HepG2 (cell line): ENCODE data around the gene TUBGCP4. TPM values are rescaled to one million over a fixed set of nuclear protein-coding genes. Genes with fewer than 3 reads are reported as not detected.

Source experiments
- ATF3 ChIP-seq: sonication (generic); formaldehyde crosslinking; IDR thresholded peaks from 2 replicates; pipeline ENCODE4 v1.4.0; 2020; ENCODE audit warnings: missing genetic modification reagents
- CREB1 ChIP-seq, 2 experiments: fragments of 450-650 bp in 1 of 2; IDR thresholded peaks; 2 replicates each; pipeline ENCODE4 v1.6.1; 2016 to 2017; ENCODE audit warnings: control low read depth in 1 of 2, mild to moderate bottlenecking in 1 of 2, missing compliant biosample characterization in 1 of 2, missing genetic modification characterization in 1 of 2
- CREBL2 ChIP-seq: sonication (generic); formaldehyde crosslinking; IDR thresholded peaks from 2 replicates; pipeline ENCODE4 v1.8.1; 2023; ENCODE audit warnings: missing genetic modification reagents, mild to moderate bottlenecking, borderline replicate concordance
- FOXP1 ChIP-seq, 2 experiments: fragments of 450-650 bp in 1 of 2; IDR thresholded peaks; 2 replicates each; pipeline ENCODE4 v1.6.1; 2017 to 2018; ENCODE audit warnings: antibody characterized with exemption in 1 of 2
- RORA ChIP-seq: sonication (generic); formaldehyde crosslinking; IDR thresholded peaks from 2 replicates; pipeline ENCODE4 v1.5.0; 2020; ENCODE audit warnings: mild to moderate bottlenecking, missing genetic modification reagents, moderate library complexity
- ZNF317 ChIP-seq: sonication (generic); formaldehyde crosslinking; IDR thresholded peaks from 2 replicates; pipeline ENCODE4 v1.5.0; 2020; ENCODE audit warnings: mild to moderate bottlenecking, missing genetic modification reagents
- ZNF367 ChIP-seq: sonication (generic); formaldehyde crosslinking; IDR thresholded peaks from 2 replicates; pipeline ENCODE4 v1.4.0; 2020; ENCODE audit warnings: missing genetic modification reagents, borderline replicate concordance
- polyA plus RNA-seq, 8 experiments: library from polyadenylated mRNA; depleted of rRNA in 3 of 8; stranded (reverse) in 7 of 8; unstranded in 1 of 8; fragments of >200 nt; fragmentation: Illumina TruSeq in 4 of 8; extraction: Trizol in 4 of 8; gene quantifications; 2 replicates each; pipeline versions ENCODE4 v1.2.1 to v1.2.3, GENCODE V29; 2011 to 2016; ENCODE audit warnings: low read depth in 4 of 8, missing spikeins in 1 of 8, mixed read lengths in 1 of 8; ENCODE audit not compliant: insufficient read depth in 1 of 8
- total RNA-seq, 5 experiments: library from RNA; depleted of rRNA; stranded (reverse); fragments of >200 nt; fragmentation: Illumina TruSeq; extraction: Trizol; gene quantifications; 2 replicates each; pipeline ENCODE4 v1.2.3, GENCODE V29; 2016; ENCODE audit warnings: low read depth in 1 of 5
- TF ChIP-seq, protein P1 (sequence below): sonication (generic); formaldehyde crosslinking; IDR thresholded peaks from 2 replicates; pipeline ENCODE4 v1.4.0; 2020; ENCODE audit warnings: missing genetic modification reagents
- TF ChIP-seq, protein P2 (sequence below), 2 experiments: sonication (generic) in 1 of 2; formaldehyde crosslinking in 1 of 2; IDR thresholded peaks; 2 replicates each; pipeline versions ENCODE4 v1.4.0 to v1.6.1; 2016 to 2020; ENCODE audit warnings: borderline replicate concordance in 1 of 2, low read depth in 1 of 2, mild to moderate bottlenecking in 1 of 2, missing genetic modification reagents in 1 of 2
- TF ChIP-seq, protein P3 (sequence below): sonication (generic); formaldehyde crosslinking; IDR thresholded peaks from 2 replicates; pipeline ENCODE4 v1.4.0; 2020; ENCODE audit warnings: missing genetic modification reagents
- TF ChIP-seq, protein P4 (sequence below): fragments of 450-650 bp; IDR thresholded peaks from 2 replicates; pipeline ENCODE4 v1.6.1; 2016
- TF ChIP-seq, protein P5 (sequence below): sonication (generic); formaldehyde crosslinking; IDR thresholded peaks from 2 replicates; pipeline ENCODE4 v1.5.0; 2020; ENCODE audit warnings: mild to moderate bottlenecking, missing genetic modification reagents

Gene TUBGCP4
- total and polyA plus RNA-seq, 2 of the 13 experiments (the other 11 are each of a cell fraction or from before 2014, with no cell fraction given) = 15.0 to 20.5 TPM

GRCh38 chr15:43370975-43371974 is at the start of gene TUBGCP4, which contains the start of gene ZSCAN29 (continued):
- TF ChIP-seq, protein P1, sequence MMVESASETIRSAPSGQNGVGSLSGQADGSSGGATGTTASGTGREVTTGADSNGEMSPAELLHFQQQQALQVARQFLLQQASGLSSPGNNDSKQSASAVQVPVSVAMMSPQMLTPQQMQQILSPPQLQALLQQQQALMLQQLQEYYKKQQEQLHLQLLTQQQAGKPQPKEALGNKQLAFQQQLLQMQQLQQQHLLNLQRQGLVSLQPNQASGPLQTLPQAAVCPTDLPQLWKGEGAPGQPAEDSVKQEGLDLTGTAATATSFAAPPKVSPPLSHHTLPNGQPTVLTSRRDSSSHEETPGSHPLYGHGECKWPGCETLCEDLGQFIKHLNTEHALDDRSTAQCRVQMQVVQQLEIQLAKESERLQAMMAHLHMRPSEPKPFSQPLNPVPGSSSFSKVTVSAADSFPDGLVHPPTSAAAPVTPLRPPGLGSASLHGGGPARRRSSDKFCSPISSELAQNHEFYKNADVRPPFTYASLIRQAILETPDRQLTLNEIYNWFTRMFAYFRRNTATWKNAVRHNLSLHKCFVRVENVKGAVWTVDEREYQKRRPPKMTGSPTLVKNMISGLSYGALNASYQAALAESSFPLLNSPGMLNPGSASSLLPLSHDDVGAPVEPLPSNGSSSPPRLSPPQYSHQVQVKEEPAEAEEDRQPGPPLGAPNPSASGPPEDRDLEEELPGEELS (CRISPR knock-in tag) = no peak; the same call in 1 of the 2 replicates
- TF ChIP-seq ZNF367 (CRISPR knock-in tag) (no peak), ATF3 (CRISPR knock-in tag) (no peak), CREB1 (IDR thresholded peaks at IDR 0.05) (no peak), CREB1 (CRISPR knock-in tag; IDR thresholded peaks at IDR 0.05) (no peak), RORA (no peak), ZNF317 (CRISPR knock-in tag) (0 out of 2 replicates have a peak, but pooled peaks have one; percentile 21), FOXP1 (IDR thresholded peaks at IDR 0.05) (no peak), FOXP1 (CRISPR knock-in tag; IDR thresholded peaks at IDR 0.05) (no peak), CREBL2 (0 out of 2 replicates have a peak, but pooled peaks have one; percentile 28)
- TF ChIP-seq, protein P2, sequence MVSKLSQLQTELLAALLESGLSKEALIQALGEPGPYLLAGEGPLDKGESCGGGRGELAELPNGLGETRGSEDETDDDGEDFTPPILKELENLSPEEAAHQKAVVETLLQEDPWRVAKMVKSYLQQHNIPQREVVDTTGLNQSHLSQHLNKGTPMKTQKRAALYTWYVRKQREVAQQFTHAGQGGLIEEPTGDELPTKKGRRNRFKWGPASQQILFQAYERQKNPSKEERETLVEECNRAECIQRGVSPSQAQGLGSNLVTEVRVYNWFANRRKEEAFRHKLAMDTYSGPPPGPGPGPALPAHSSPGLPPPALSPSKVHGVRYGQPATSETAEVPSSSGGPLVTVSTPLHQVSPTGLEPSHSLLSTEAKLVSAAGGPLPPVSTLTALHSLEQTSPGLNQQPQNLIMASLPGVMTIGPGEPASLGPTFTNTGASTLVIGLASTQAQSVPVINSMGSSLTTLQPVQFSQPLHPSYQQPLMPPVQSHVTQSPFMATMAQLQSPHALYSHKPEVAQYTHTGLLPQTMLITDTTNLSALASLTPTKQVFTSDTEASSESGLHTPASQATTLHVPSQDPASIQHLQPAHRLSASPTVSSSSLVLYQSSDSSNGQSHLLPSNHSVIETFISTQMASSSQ (IDR thresholded peaks at IDR 0.05; ENCODE audit: low read depth) = no peak
- TF ChIP-seq, protein P2 (CRISPR knock-in tag; IDR thresholded peaks at IDR 0.05; ENCODE audit: borderline replicate concordance) = no peak
- TF ChIP-seq, protein P3, sequence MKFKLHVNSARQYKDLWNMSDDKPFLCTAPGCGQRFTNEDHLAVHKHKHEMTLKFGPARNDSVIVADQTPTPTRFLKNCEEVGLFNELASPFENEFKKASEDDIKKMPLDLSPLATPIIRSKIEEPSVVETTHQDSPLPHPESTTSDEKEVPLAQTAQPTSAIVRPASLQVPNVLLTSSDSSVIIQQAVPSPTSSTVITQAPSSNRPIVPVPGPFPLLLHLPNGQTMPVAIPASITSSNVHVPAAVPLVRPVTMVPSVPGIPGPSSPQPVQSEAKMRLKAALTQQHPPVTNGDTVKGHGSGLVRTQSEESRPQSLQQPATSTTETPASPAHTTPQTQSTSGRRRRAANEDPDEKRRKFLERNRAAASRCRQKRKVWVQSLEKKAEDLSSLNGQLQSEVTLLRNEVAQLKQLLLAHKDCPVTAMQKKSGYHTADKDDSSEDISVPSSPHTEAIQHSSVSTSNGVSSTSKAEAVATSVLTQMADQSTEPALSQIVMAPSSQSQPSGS (CRISPR knock-in tag) = 0 out of 2 replicates have a peak, but pooled peaks have one; percentile 17
- TF ChIP-seq, protein P4, sequence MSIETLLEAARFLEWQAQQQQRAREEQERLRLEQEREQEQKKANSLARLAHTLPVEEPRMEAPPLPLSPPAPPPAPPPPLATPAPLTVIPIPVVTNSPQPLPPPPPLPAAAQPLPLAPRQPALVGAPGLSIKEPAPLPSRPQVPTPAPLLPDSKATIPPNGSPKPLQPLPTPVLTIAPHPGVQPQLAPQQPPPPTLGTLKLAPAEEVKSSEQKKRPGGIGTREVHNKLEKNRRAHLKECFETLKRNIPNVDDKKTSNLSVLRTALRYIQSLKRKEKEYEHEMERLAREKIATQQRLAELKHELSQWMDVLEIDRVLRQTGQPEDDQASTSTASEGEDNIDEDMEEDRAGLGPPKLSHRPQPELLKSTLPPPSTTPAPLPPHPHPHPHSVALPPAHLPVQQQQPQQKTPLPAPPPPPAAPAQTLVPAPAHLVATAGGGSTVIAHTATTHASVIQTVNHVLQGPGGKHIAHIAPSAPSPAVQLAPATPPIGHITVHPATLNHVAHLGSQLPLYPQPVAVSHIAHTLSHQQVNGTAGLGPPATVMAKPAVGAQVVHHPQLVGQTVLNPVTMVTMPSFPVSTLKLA = peak; percentile 81
- TF ChIP-seq, protein P5, sequence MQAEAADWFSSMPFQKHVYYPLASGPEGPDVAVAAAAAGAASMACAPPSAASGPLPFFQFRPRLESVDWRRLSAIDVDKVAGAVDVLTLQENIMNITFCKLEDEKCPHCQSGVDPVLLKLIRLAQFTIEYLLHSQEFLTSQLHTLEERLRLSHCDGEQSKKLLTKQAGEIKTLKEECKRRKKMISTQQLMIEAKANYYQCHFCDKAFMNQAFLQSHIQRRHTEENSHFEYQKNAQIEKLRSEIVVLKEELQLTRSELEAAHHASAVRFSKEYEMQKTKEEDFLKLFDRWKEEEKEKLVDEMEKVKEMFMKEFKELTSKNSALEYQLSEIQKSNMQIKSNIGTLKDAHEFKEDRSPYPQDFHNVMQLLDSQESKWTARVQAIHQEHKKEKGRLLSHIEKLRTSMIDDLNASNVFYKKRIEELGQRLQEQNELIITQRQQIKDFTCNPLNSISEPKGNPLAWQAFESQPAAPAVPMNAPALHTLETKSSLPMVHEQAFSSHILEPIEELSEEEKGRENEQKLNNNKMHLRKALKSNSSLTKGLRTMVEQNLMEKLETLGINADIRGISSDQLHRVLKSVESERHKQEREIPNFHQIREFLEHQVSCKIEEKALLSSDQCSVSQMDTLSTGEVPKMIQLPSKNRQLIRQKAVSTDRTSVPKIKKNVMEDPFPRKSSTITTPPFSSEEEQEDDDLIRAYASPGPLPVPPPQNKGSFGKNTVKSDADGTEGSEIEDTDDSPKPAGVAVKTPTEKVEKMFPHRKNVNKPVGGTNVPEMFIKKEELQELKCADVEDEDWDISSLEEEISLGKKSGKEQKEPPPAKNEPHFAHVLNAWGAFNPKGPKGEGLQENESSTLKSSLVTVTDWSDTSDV (CRISPR knock-in tag) = 0 out of 2 replicates have a peak, but pooled peaks have one; percentile 31
